Panc1 (cell line): Measurements from ENCODE around the gene RBMS3.

Experiments used
- CTCF ChIP-seq: fragments of 450-650 bp; IDR thresholded peaks from 2 replicates; pipeline ENCODE4 v1.5.1; 2017; ENCODE audit warnings: mild to moderate bottlenecking
- POLR2AphosphoS5 ChIP-seq: IDR thresholded peaks from 2 replicates; pipeline ENCODE4 v1.6.1; 2012; ENCODE audit warnings: mild to moderate bottlenecking, low read depth, low read length, moderate library complexity
- SIN3A ChIP-seq: IDR thresholded peaks from 2 replicates; pipeline ENCODE4 v1.6.1; 2012; ENCODE audit warnings: low read depth, mild to moderate bottlenecking, low read length, moderate library complexity, borderline replicate concordance; ENCODE audit not compliant: insufficient read depth
- TCF7L2 ChIP-seq: IDR thresholded peaks from 2 replicates; pipeline ENCODE4 v1.6.1; 2011; ENCODE audit warnings: mild to moderate bottlenecking, low read depth, low read length, inconsistent platforms
- TF ChIP-seq, protein P1 (sequence below), 2 experiments: IDR thresholded peaks; 2 replicates each; pipeline ENCODE4 v1.6.1; 2011 to 2012; ENCODE audit warnings: low read depth in 2 of 2, control low read depth in 1 of 2, low read length in 1 of 2, mild to moderate bottlenecking in 1 of 2, moderate library complexity in 1 of 2; ENCODE audit not compliant: insufficient read depth in 1 of 2

- TF ChIP-seq POLR2AphosphoS5 (no peak), CTCF (no peak), SIN3A (no peak), TCF7L2 (no peak)
- TF ChIP-seq, protein P1, sequence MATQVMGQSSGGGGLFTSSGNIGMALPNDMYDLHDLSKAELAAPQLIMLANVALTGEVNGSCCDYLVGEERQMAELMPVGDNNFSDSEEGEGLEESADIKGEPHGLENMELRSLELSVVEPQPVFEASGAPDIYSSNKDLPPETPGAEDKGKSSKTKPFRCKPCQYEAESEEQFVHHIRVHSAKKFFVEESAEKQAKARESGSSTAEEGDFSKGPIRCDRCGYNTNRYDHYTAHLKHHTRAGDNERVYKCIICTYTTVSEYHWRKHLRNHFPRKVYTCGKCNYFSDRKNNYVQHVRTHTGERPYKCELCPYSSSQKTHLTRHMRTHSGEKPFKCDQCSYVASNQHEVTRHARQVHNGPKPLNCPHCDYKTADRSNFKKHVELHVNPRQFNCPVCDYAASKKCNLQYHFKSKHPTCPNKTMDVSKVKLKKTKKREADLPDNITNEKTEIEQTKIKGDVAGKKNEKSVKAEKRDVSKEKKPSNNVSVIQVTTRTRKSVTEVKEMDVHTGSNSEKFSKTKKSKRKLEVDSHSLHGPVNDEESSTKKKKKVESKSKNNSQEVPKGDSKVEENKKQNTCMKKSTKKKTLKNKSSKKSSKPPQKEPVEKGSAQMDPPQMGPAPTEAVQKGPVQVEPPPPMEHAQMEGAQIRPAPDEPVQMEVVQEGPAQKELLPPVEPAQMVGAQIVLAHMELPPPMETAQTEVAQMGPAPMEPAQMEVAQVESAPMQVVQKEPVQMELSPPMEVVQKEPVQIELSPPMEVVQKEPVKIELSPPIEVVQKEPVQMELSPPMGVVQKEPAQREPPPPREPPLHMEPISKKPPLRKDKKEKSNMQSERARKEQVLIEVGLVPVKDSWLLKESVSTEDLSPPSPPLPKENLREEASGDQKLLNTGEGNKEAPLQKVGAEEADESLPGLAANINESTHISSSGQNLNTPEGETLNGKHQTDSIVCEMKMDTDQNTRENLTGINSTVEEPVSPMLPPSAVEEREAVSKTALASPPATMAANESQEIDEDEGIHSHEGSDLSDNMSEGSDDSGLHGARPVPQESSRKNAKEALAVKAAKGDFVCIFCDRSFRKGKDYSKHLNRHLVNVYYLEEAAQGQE (IDR thresholded peaks at IDR 0.05; ENCODE audit: insufficient read depth in 1 of 2, low read depth in 2 of 2, low read length in 1 of 2): no peak
Measured at GRCh38 chr3:29609328-29609811, 328.5 kb downstream of the RBMS3 start.
